Measurements from ENCODE around the gene VTI1A.

Gene VTI1A

GRCh38 chr10:112755446-112756234 lies 308.6 kb downstream of the VTI1A start:
- DNase-seq (ENCODE audit: low read depth in 2 of 2), result no peak

DNA sequence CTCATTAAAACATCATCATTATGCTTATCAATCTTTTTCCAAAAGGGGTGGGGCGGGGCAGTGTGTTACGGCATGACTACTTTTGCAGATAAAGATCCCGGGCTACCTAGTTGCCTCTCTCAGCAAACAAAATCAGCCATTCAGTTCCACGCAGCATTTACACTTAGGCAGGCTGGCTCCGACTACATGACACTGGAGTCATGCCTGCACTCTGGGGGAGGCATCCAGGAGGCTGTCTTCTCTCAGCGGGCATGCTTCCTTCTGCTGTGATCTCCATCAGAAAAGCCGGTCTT lies 309.2 kb downstream of the VTI1A start:
- no peak for DNase-seq (ENCODE audit: low read depth in 2 of 2)

DNA sequence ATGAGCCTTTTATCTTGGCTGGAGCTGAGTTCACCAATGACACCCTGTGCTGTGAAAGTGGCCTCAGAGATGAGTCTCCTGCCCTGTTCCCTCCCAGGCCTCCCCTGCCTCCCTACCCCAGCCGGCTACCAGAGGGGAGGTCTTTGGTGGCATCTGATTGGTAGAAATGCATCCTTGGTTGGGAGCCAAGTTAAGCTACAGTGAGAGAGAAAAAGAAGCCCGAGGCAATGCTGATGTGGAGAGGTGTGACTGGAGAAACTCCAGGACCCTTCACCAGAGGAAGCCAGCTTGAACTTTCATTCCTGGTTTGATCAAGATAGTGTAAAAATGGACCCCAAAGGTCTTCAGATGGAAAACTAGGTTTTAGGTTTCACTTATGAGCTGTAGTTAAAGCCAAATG lies 311.9 kb downstream of the VTI1A start:
- DNase-seq (ENCODE audit: low read depth in 2 of 2), result no peak

DNA sequence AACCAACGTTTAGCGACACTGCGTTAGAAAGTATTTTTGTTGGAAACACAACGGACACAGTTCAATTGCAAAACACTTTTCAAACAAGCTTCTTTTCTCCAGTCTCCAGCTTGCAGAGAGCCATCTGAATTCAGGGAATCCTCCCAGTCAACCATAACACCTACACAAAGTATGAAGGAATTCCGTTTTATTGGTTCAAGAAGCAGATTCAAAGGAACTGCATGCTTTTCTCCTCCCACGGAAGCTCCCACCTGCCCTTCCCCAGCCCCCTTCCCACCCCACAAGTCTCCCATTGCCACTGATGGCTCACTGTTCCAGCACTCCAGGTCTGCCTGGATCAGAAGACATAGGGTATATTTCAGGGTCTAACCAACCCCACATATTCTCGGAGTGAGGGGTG lies 312.5 kb downstream of the VTI1A start:
- DNase-seq (ENCODE audit: low read depth in 2 of 2), result no peak

DNA sequence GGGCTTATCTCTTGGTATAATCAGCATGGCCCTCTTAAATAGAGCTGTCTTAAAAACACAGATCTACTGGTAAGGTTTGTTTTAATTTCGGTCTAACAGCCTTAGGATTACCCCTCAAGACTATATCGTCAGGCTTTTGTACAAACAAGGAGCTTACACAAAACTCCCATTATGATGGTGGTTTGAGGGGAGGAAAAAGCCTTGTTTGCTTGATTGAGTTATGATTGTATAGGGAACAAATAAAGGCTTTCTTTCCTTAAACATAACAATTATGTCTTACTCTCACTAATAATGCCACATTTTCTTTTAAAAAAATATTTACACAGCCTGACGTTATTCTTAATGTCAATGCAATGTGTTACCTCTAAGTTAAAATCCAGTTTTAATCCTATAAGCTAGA lies 314.2 kb downstream of the VTI1A start:
- DNase-seq (ENCODE audit: low read depth in 2 of 2), result no peak

GRCh38 chr10:112763916-112764520 lies 317.0 kb downstream of the VTI1A start:
- no peak for DNase-seq (ENCODE audit: low read depth in 2 of 2)

- DNase-seq (ENCODE audit: low read depth in 2 of 2), result no peak
Observed at GRCh38 chr10:112765717-112766235, 318.8 kb downstream of the VTI1A start.

- DNase-seq (ENCODE audit: low read depth in 2 of 2), result no peak
Observed at GRCh38 chr10:112766636-112767035, 319.6 kb downstream of the VTI1A start.

- no peak for DNase-seq (ENCODE audit: low read depth in 2 of 2)
Observed at GRCh38 chr10:112767156-112767555, 320.1 kb downstream of the VTI1A start.

DNA sequence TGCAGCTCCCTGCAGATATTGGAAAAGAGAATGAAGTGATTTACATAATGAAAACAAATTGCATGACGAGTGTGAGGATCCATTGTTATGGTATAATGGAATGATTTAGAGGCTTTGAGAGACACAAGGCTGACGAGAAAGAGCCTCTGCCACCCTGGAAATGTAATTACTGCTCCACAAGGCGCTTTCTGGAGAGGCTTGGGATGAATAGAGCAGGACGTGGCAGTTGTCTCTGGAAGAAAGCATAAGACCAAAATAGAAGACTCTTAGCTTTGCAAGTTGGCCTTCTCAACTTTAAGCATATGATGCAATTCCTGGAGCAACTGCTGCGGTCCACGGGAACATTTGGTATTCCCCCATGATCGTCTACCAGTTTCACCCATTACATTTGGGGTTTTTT lies 321.1 kb downstream of the VTI1A start:
- no peak for DNase-seq (ENCODE audit: low read depth in 2 of 2)

DNA sequence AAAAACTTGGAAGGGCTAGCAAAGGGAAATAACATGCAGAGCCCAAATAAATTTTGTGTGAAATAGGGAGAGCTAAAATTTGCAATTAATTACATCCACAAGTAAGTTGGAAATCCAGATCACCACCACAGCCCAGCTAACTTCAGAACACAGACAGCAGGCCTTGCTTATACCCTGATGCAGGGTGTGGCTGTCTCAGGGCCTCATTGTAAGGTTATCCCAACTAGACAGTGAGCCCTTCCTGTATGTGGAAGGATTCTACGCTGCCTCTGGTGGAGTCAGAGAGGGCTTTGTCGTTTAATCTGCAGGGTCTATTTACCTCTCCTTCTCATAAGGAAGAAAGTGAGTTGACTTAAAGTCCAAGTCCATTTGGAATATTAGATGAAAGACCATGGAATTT lies 322.1 kb downstream of the VTI1A start:
- DNase-seq (ENCODE audit: low read depth in 2 of 2), result no peak

DNA sequence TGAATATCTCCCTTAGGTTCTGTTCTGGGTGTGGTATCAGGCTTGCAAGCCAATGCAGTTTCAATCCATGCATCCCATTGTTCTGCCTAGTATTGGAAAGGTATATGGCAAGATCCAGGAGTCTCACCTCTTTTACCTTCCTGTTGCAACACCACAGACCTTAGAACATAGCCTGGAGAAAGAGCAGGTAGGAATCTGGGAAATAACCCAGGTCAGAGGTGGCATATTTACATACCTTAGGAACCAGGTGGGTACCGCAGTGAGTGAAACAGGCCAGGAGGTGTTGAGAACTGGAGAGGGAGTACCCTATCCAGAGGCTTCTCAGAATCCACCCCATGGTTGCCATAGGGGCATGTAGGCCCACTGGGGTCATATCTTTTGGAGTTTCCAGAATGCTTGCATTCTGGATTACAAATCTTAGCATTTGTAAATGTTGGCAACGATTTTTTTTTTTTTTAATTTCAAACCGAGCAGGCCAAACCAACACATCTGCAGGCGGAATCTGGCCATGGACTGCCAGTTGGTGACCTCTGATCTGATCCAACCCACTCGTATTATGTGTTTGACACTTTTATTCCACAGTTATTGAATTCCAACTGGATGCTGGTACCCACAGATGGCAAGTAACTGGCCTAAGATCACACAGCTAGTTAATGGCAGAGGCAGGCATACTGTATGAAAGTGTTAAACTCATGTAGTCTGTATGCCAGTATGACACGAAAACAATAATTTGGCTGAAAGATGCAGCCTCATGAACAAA lies 322.8 kb downstream of the VTI1A start:
- DNase-seq (ENCODE audit: low read depth in 2 of 2), result no peak

DNA sequence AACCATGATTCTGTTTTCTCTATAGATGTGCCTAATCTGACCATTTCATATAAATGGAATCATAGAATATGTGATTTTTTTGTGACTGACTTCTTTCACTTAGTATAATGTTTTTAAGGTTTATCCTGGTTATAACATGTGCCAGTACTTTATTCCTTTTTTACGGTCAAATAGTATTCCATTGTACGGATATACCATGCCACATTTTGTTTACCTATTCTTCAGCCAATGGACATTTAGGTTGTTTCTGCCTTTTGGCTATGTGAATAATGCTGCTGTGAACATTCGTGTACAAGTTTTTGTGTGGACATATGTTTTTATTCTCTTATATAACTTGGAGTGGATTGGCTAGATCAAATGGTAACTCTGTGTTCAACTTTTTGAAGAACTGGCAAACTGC lies 324.7 kb downstream of the VTI1A start:
- DNase-seq (ENCODE audit: low read depth in 2 of 2), result no peak

DNA sequence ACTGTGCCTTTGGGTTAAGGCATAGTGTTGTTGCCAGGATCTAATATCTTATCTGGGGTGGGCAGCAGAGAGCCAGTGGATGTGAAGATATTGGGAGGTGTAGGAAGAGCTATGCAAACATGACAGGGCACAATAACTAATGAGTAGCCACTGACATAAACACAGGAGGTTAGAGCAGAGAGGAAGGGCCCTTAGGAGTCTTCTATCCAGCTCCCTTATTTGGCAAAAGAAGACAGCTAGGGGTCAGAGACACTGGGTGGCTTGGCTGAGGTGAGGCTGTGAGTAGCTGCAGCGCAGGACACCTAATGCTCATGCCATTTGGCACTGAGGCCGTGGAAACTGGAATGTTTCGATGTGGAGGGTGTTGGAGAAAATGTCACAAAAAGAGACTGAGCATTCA lies 326.8 kb downstream of the VTI1A start:
- DNase-seq (ENCODE audit: low read depth in 2 of 2), result no peak

DNA sequence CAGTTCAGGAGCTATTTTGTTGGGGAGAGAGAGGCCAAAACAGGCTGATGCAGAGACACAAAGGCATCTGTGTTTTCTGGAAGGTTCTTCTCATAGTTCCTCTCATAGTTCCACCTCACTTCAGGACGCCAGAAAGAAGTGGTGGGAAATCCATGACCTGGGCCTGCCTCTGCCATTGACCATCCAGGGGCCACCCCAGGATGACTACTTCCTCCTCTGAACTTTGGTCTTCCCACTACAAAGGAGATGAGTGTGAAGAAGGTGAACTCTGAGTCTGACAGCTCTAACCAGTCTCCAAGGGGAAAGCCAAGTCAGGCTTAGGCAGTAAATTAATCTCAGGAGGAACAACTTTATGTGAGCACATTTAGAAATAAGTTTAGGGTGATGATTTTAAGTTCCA lies 327.2 kb downstream of the VTI1A start:
- no peak for DNase-seq (ENCODE audit: low read depth in 2 of 2)

DNA sequence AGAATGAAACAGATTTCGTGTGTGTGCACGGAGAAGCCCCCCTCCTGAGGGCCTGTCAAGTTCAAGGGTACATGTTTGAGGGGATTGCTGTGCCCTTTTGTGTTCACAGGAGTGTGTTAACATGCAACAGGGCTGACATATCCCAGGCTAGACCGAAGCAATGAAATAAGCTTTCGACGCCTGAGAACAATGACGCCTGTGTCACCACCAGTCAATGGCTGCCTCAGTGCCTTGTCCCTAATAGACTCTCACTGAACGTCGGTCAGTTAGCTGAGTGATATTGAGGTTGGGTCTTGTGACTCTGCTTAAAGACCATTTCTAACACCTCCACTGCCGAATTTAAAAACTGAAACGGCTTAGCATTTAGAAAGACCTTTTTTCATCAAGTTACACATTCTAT lies 327.8 kb downstream of the VTI1A start:
- DNase-seq (ENCODE audit: low read depth in 2 of 2), result no peak

DNA sequence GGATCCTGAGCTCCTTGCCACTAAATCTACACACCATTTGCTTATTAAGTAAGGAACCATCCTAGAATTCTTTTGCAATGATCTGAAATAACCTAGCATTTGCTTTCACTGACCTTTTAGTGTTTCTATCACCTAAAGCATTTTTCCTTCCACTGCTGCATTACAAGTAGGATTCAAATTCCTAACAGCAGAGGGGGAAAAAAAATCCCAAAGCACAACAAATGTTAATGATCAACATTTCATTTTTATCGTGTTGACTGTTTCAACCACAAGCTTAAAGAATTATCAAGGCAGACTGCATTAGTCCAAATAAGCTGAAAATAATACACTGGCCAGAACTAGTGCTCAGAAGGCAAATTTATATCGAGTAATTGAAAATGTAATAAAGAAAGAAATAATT lies 328.4 kb downstream of the VTI1A start:
- peak in 1 of 2 experiments; percentile 30 for DNase-seq (ENCODE audit: low read depth in 2 of 2)

DNA sequence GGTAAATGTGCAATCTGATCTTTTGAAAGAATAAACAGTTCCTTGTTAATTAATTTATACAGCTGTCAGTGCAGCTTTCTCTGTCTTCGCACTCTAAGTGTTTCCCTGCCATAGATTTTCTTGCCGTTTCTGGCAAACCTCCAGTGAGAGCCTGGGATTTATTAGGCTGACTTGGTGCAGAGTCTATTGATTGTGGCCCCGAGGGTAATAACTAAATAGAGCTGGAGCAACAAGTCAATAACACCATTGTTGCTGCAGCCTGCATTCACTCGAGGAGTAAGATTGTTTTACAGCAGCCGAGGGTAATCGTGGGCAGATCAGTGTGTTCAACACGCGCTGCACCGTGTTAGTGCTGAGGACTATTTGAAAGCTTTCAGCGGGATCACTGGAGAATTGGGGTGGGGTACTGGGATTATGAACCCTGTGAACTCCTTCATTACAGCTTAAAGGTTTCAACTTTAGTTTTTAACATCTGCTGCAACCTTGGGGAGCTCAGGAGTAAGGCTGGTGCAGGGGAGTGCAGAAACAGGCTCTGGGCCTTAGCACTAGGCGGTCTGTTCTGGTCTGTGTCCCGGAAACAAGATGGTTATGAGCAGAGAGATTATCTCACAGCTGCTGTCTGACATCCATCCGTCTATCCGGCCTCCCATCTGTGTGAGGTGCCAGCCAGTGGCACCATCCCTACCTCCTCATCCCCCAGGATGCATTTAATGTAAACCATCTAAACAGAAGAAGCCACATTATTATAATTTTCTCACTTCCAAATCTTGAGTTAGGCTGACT lies 329.1 kb downstream of the VTI1A start:
- DNase-seq (ENCODE audit: low read depth in 2 of 2), result no peak

DNA sequence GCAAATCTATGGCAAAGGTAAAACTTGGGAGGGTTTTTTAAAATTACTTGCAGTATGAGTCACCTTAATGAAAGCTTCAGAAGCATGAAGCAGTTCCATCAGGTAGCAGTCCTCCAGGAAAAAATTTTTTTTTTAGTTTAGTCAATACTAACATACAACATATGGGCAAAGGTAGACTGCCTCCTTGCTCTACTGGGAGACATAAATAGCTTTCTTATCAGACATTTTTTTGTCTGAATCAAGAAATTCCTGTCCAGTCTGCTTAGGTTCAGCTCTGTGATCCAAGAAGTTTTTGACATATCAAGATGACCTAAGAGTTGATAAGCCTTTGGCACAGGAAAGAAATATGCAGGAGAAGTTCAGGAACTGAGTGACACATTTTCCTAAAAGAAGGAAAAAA lies 331.6 kb downstream of the VTI1A start:
- no peak for DNase-seq (ENCODE audit: low read depth in 2 of 2)

DNA sequence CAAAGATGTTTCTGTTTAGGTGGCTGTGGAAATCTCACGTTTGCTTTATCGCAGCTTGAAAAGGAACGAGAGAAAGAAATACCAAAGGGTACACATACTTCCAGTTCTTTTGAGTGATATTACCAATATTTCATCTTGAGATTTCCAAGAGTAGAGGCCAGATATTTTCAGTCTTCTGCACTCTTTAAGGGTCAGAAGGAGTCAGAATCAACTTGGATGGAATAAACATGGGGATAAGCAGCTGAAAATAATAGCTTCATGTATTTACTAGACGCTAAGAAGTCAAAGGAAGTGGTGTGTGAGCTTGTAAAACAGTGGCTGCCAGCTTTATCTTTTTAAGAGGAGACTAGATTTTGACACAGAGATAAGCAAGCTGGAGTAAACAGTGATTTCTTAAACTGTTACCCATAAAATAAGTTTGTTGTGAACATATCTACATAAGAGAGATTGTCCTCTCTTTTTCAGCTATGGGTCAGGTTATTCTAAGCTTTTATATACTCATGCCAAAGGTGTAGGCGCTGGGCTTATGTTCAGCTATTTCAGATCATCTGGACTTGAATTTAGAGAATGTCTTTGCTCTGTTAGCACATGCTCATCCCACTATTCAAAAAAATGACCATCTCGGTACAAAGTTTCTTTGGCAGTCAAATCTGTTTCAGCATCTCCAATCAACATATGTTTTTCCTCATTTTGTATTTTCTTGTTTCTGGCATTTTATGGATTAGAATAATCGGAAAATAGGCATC lies 332.2 kb downstream of the VTI1A start:
- no peak for DNase-seq (ENCODE audit: low read depth in 2 of 2)

DNA sequence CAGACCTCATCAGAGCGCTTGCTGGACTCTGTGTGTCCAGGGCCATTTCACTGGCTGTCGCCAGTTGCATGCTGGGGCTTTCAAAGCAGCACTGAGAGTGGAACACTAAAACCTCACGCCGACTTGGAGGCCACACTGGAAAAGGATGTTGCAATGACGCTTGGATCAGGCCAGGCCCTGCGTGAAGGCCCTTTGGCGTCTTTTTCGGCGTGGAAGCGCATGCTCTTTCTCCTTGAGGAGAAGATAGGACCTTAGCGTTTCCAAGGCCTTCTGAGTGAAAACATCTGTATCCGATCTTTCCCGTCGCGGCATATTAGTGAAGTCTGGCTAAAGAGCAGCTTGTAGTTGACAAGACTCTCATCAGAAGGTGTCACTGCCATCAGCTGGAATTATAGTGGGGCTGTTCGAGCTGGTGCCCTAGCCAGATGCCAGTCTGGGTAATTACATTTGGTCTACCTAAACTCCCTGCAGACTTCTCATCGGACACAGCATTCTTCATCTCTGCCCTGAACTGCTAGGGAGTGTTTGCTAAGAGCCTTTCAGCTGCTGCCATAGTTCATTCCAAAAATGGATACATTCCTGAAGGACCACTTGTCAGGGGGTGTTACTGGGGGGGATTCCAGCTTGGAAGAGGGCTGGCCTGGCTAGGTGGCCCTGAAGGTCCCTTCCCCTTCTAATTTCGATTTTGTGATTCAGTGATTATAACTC lies 335.3 kb downstream of the VTI1A start:
- DNase-seq (ENCODE audit: low read depth in 2 of 2), result no peak
